GM12878 (cell line): Measurements from ENCODE around the gene PITPNM1.

ENCODE experiments used
- CREB1 ChIP-seq: IDR thresholded peaks from 2 replicates; pipeline ENCODE4 v1.6.1; 2012; ENCODE audit warnings: low read depth, mild to moderate bottlenecking, inconsistent platforms
- EGR1 ChIP-seq, 2 experiments: IDR thresholded peaks; 1 replicate in 1 of 2; 2 replicates in 1 of 2; pipeline ENCODE4 v1.6.1; 2011 to 2012; ENCODE audit warnings: low read depth in 2 of 2, low read length in 2 of 2, borderline replicate concordance in 1 of 2, mild to moderate bottlenecking in 1 of 2, moderate library complexity in 1 of 2
- EP300 ChIP-seq, 2 experiments: fragments of 150-350 bp in 1 of 2; IDR thresholded peaks; 2 replicates each; pipeline ENCODE4 v1.6.1; 2011 to 2012; ENCODE audit warnings: low read depth in 2 of 2, low read length in 2 of 2, borderline replicate concordance in 1 of 2, improper control_type of control experiment in 1 of 2, inconsistent platforms in 1 of 2; ENCODE audit not compliant: control insufficient read depth in 1 of 2
- POLR2A ChIP-seq: IDR thresholded peaks from 2 replicates; pipeline ENCODE4 v1.6.1; 2011; ENCODE audit warnings: low read depth, mild to moderate bottlenecking, low read length
- YBX1 ChIP-seq: fragments of 450-650 bp; IDR thresholded peaks from 2 replicates; pipeline ENCODE4 v1.6.1; 2016; ENCODE audit warnings: antibody characterized with exemption
- ZBTB33 ChIP-seq: fragments of 450-650 bp; IDR thresholded peaks from 2 replicates; pipeline ENCODE4 v1.6.1; 2017; ENCODE audit warnings: mild to moderate bottlenecking

DNA sequence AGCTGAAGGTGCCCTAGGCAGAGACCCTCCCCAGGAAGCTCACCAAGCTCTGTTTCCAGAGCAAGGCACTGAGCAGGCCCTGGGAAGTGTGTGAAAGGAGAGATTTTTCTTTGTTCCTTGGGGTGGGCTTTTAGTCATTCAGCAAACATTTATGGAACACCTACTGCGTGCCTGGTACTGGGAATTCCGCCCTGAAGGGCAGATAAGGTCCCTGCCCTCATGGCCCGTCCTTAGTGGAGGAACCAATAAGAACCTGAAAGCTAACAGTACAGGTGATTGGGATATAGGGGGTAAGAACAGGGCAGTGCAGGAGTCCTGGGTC lies 40.0 kb downstream of the PITPNM1 start:
- TF ChIP-seq YBX1 (no peak), EP300 (IDR thresholded peaks at IDR 0.05; ENCODE audit: borderline replicate concordance in 1 of 2, control insufficient read depth in 1 of 2, low read depth in 2 of 2, low read length in 2 of 2) (no peak), POLR2A (no peak), ZBTB33 (no peak), CREB1 (no peak), EGR1 (IDR thresholded peaks at IDR 0.05; ENCODE audit: borderline replicate concordance in 1 of 2, low read depth in 2 of 2, low read length in 2 of 2) (no peak)
